ENCODE data around the gene PEX12.

GRCh38 chr17:35609831-35610230, 31.5 kb upstream of the PEX12 start:
- TF ChIP-seq CTCF (optimal IDR thresholded peaks at IDR 0.05 in 1 of 3, IDR thresholded peaks at IDR 0.05 in 1 of 3, conservative IDR thresholded peaks at IDR 0.05 in 1 of 3; ENCODE audit: extremely low read depth in 1 of 3, insufficient read depth in 2 of 3, low read length in 3 of 3) (no peak), EZH2 (IDR thresholded peaks at IDR 0.05; ENCODE audit: low read length) (no peak)
